A673 (cell line): ENCODE results near the gene NLRP3.

ENCODE experiments used
- CTCF ChIP-seq: fragments of 300-800, 200-600 bp; sonication (generic); conservative IDR thresholded peaks from 2 replicates; pipeline ENCODE4 v1.5.1; 2017; ENCODE audit warnings: low read depth, mild to moderate bottlenecking, antibody characterized with exemption, low read length, moderate library complexity, mixed read lengths
- EZH2 ChIP-seq: fragments of 200-600 bp; sonication (generic); IDR thresholded peaks from 2 replicates; pipeline ENCODE4 v1.6.1; 2017; ENCODE audit warnings: borderline replicate concordance, low read depth, mild to moderate bottlenecking, mixed read lengths, antibody characterized with exemption, low read length; ENCODE audit not compliant: poor library complexity, severe bottlenecking

DNA sequence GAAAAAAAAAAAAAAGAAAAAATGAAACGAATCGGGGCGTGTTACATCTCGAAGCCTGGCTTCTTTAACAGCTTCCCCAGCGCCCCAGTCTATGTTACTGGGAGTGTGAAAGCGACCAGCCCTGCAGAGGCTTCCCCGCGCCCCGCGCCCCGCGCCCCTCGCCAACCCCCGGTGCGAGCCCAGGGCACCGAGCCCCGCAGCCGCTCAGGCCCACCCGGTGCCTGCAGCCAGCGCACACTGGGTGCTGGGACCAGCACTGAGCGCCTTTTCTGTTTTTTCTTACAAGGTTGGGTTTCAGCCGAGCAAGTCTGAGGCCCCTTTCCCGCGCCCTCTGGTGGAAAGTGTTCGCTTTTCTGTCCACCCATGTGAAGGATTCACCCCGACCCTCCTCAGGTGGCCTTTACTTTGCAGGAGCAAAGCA lies 42.2 kb upstream of the NLRP3 start:
- peak; percentile 59 for TF ChIP-seq CTCF
- no peak for TF ChIP-seq EZH2
